Measurements from ENCODE around the gene POLR2F.
A peak's percentile ranks its signal among the peaks of the same experiment; 100 is the strongest.

The POLR2F gene

DNA sequence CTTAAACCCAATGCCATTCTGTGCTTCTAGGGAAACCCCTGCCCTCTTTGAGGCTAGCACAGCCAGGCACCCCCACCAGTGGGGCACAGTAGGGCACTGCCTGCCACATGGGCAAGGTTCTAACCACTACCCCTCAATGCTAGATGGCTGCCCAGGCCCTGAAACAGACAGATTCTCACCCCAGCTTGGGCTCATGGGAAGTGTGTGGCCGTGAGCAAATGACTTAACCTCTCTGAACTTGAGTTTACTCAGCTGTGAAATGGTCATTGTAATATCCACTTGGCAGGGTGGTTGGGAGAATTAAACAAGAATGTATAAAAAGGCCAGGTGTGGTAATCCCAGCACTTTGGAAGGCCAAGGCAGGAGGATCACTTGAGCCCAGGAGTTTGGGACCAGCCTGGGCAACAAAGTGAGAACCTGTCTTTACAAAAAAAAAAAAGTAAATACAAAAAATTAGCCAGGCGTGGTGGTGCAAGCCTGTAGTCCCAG, 22.5 kb upstream of the POLR2F start:
- H3K27me3 ChIP-seq = no peaks in the 10 kb centered on the region
- H3K9me3 ChIP-seq = no peaks in the 10 kb centered on the region
- H3K4me3 ChIP-seq (ENCODE audit: low read depth in 1 of 2, low read length in 1 of 2) = no peak overlapping the region
- H3K36me3 ChIP-seq = peaks cover 61% of the 10 kb centered on the region
- TF ChIP-seq, protein P1, sequence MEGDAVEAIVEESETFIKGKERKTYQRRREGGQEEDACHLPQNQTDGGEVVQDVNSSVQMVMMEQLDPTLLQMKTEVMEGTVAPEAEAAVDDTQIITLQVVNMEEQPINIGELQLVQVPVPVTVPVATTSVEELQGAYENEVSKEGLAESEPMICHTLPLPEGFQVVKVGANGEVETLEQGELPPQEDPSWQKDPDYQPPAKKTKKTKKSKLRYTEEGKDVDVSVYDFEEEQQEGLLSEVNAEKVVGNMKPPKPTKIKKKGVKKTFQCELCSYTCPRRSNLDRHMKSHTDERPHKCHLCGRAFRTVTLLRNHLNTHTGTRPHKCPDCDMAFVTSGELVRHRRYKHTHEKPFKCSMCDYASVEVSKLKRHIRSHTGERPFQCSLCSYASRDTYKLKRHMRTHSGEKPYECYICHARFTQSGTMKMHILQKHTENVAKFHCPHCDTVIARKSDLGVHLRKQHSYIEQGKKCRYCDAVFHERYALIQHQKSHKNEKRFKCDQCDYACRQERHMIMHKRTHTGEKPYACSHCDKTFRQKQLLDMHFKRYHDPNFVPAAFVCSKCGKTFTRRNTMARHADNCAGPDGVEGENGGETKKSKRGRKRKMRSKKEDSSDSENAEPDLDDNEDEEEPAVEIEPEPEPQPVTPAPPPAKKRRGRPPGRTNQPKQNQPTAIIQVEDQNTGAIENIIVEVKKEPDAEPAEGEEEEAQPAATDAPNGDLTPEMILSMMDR (IDR thresholded peaks at IDR 0.05) = no peak
- peaks cover 0 to 7% of the 10 kb centered on the region in 2 experiments for H3K4me1 ChIP-seq (ENCODE audit: control insufficient read depth in 1 of 2, insufficient read depth in 1 of 2, low read depth in 1 of 2, low read length in 1 of 2)
- no peak overlapping the region for H3K27ac ChIP-seq

DNA sequence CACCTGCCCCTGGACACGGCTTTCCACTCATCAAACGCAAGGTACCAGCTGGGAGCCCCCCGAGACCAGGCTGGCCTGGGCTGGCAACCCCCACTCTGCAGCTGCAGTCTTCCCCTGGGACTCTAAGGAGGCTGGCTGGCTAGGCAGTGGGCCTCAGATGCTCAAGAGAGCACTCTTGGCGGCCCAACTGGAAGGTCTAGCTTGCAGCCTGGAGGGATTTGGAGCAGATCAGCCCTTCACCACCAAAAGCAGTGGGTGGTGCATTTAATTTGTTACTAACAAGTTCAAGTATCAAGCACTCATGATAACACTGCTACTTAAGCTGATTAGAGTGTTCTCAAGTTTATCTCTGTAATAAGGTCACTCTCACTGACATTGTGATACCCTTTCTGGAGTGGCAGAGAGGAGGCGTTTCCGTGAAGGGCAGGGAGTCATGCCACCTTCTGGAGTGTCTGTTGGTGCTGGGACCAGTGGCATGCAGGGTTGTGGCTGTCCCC, 21.6 kb upstream of the POLR2F start:
- Histone ChIP-seq H3K36me3 (peaks cover 52% of the 10 kb centered on the region), H3K9me3 (no peaks in the 10 kb centered on the region), H3K27me3 (no peaks in the 10 kb centered on the region), H3K4me1 (ENCODE audit: control insufficient read depth in 1 of 2, insufficient read depth in 1 of 2, low read depth in 1 of 2, low read length in 1 of 2) (peaks cover 0 to 7% of the 10 kb centered on the region in 2 experiments), H3K4me3 (ENCODE audit: low read depth in 1 of 2, low read length in 1 of 2) (no peak overlapping the region), H3K27ac (no peak overlapping the region)
- TF ChIP-seq, protein P1 (IDR thresholded peaks at IDR 0.05) = no peak

DNA sequence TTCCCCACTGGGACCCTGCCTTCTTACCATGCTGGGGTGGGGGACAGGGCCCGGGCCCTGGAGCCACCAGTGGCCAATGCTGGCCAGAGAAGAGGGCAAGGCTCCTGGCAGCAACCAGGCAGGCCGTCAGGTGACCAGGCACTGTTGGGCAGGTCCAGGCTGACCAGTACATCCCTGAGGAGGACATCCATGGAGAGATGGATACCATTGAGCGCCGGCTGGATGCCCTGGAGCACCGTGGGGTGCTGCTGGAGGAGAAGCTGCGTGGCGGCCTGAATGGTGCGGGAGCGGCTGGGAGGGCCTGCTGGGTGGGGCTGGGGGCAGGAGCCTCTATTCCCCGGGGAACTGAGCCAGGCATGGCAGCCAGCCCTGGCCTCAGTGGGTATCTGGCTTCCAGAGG, 21.1 kb upstream of the POLR2F start:
- TF ChIP-seq, protein P1 (IDR thresholded peaks at IDR 0.05) = no peak
- Histone ChIP-seq H3K36me3 (peaks cover 52% of the 10 kb centered on the region), H3K9me3 (no peaks in the 10 kb centered on the region), H3K27ac (no peak overlapping the region), H3K4me3 (ENCODE audit: low read depth in 1 of 2, low read length in 1 of 2) (no peak overlapping the region), H3K27me3 (no peaks in the 10 kb centered on the region), H3K4me1 (ENCODE audit: control insufficient read depth in 1 of 2, insufficient read depth in 1 of 2, low read depth in 1 of 2, low read length in 1 of 2) (peaks cover 0 to 7% of the 10 kb centered on the region in 2 experiments)

- Histone ChIP-seq H3K27ac (no peak overlapping the region), H3K36me3 (peaks cover 52% of the 10 kb centered on the region)
Observed at GRCh38 chr22:37932821-37933578, 20.5 kb upstream of the POLR2F start.

DNA sequence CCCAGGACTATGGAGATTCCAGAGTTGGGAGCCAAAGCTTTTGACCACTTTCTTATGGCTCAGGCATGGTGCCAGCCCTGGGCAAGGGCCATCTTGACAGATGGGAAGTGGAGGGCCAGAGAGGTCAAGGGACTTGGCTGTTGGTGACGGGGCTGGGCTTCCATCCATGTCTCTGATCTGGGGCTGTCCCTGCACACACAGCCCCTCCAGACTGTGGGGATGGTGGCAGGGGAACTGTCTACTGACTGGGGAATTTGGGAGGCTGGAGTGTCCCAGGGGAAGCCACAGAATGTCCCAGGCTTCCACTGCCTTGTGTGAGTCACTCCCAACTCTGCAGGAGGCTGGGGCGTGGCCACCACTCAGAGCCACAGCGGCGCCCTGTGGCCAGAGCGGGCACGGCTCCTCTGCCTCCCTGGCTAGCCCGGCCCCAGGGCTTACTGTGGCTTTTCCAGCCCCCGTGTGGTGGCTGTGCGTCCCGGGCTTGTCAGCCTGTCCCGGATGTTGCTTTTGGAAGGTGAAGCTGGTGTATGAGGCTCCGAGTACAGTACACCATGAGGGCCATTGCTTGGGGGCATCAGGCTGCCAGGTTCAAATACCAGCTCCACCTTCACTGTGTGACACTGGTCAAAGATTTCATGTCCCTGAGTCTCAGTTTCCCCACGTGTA, 19.7 kb upstream of the POLR2F start:
- no peaks in the 10 kb centered on the region for H3K27me3 ChIP-seq
- H3K9me3 ChIP-seq = no peaks in the 10 kb centered on the region
- H3K36me3 ChIP-seq = peaks cover 49% of the 10 kb centered on the region
- H3K4me1 ChIP-seq (ENCODE audit: control insufficient read depth in 1 of 2, insufficient read depth in 1 of 2, low read depth in 1 of 2, low read length in 1 of 2) = peaks cover 0 to 7% of the 10 kb centered on the region in 2 experiments
- no peak overlapping the region for H3K4me3 ChIP-seq (ENCODE audit: low read depth in 1 of 2, low read length in 1 of 2)
- H3K27ac ChIP-seq = no peak overlapping the region
- TF ChIP-seq, protein P1 (IDR thresholded peaks at IDR 0.05) = peak; percentile 89

More at GRCh38 chr22:37932821-37933578, 20.5 kb upstream of the POLR2F start:
- Histone ChIP-seq H3K27me3 (no peaks in the 10 kb centered on the region), H3K4me3 (ENCODE audit: low read depth in 1 of 2, low read length in 1 of 2) (no peak overlapping the region), H3K4me1 (ENCODE audit: control insufficient read depth in 1 of 2, insufficient read depth in 1 of 2, low read depth in 1 of 2, low read length in 1 of 2) (peaks cover 0 to 7% of the 10 kb centered on the region in 2 experiments), H3K9me3 (no peaks in the 10 kb centered on the region)
- TF ChIP-seq, protein P1 (IDR thresholded peaks at IDR 0.05) = no peak
